Osteocyte (in vitro differentiated cells): ENCODE measurements around the gene CROCC2. TPM values are rescaled to one million over a fixed set of nuclear protein-coding genes. Genes with fewer than 3 reads are reported as not detected.

Source experiments
- DNase-seq: peaks from one replicate; pipeline ENCODE4 v3.0.0; 2021; ENCODE audit warnings: mixed read lengths; ENCODE audit not compliant: unreplicated experiment; ENCODE audit errors: extremely low spot score
- H3K27ac Mint-ChIP-seq: one replicate; pipeline ENCODE4 v1.8.0; 2021; ENCODE audit warnings: mild to moderate bottlenecking, mixed read lengths; ENCODE audit not compliant: unreplicated experiment
- H3K27me3 Mint-ChIP-seq: one replicate; pipeline ENCODE4 v1.8.0; 2021; ENCODE audit warnings: mixed read lengths; ENCODE audit not compliant: unreplicated experiment
- H3K36me3 Mint-ChIP-seq: one replicate; pipeline ENCODE4 v1.8.0; 2021; ENCODE audit warnings: mixed read lengths; ENCODE audit not compliant: unreplicated experiment
- H3K4me1 Mint-ChIP-seq: one replicate; pipeline ENCODE4 v1.8.0; 2021; ENCODE audit warnings: mixed read lengths; ENCODE audit not compliant: unreplicated experiment
- H3K4me3 Mint-ChIP-seq: one replicate; pipeline ENCODE4 v1.8.0; 2021; ENCODE audit warnings: mild to moderate bottlenecking, moderate library complexity, mixed read lengths; ENCODE audit not compliant: unreplicated experiment
- H3K9me3 Mint-ChIP-seq: one replicate; pipeline ENCODE4 v1.8.0; 2021; ENCODE audit warnings: mixed read lengths; ENCODE audit not compliant: unreplicated experiment
- CTCF ChIP-seq: fragments of 200-600 bp; sonication (generic); IDR thresholded peaks from 2 replicates; pipeline ENCODE4 v1.5.0; 2021; ENCODE audit warnings: antibody characterized with exemption, mild to moderate bottlenecking, moderate library complexity
- total RNA-seq: library from RNA; stranded (reverse); gene quantifications from 2 replicates; pipeline ENCODE4 v1.2.1, GENCODE V29; 2021

The CROCC2 gene
- total RNA-seq, 1 donor from 2014 or later: not detected

GRCh38 chr2:240986787-240987411 lies 80.8 kb downstream of the CROCC2 start:
- Mint-ChIP-seq H3K4me1 (peaks cover 24% of the 10 kb centered on the region), H3K9me3 (no peaks in the 10 kb centered on the region), H3K27ac (no peak overlapping the region), H3K36me3 (no peaks in the 10 kb centered on the region), H3K4me3 (no peak overlapping the region), H3K27me3 (peaks cover 20% of the 10 kb centered on the region)
- TF ChIP-seq CTCF: no peak
- no peak for DNase-seq

GRCh38 chr2:240987588-240987987 lies 81.5 kb downstream of the CROCC2 start:
- no peaks in the 10 kb centered on the region for H3K36me3 Mint-ChIP-seq
- H3K9me3 Mint-ChIP-seq: no peaks in the 10 kb centered on the region
- H3K4me3 Mint-ChIP-seq: no peak overlapping the region
- no peak for TF ChIP-seq CTCF
- peaks cover 28% of the 10 kb centered on the region for H3K4me1 Mint-ChIP-seq
- H3K27me3 Mint-ChIP-seq: peaks cover 16% of the 10 kb centered on the region
- no peak overlapping the region for H3K27ac Mint-ChIP-seq
- DNase-seq: no peak

- no peak overlapping the region for H3K27ac Mint-ChIP-seq
Measured at GRCh38 chr2:240988146-240988545, 82.0 kb downstream of the CROCC2 start.

GRCh38 chr2:240988571-240989271 lies 82.6 kb downstream of the CROCC2 start:
- H3K9me3 Mint-ChIP-seq: no peaks in the 10 kb centered on the region
- DNase-seq: no peak
- no peak for TF ChIP-seq CTCF
- H3K4me3 Mint-ChIP-seq: no peak overlapping the region
- no peak overlapping the region for H3K27ac Mint-ChIP-seq
- peaks cover 28% of the 10 kb centered on the region for H3K4me1 Mint-ChIP-seq
- H3K36me3 Mint-ChIP-seq: no peaks in the 10 kb centered on the region
- peaks cover 9% of the 10 kb centered on the region for H3K27me3 Mint-ChIP-seq

More at GRCh38 chr2:240988146-240988545, 82.0 kb downstream of the CROCC2 start:
- no peaks in the 10 kb centered on the region for H3K9me3 Mint-ChIP-seq
- DNase-seq: no peak
- no peak overlapping the region for H3K4me3 Mint-ChIP-seq
- peaks cover 28% of the 10 kb centered on the region for H3K4me1 Mint-ChIP-seq
- TF ChIP-seq CTCF: no peak
- no peaks in the 10 kb centered on the region for H3K36me3 Mint-ChIP-seq
- peaks cover 10% of the 10 kb centered on the region for H3K27me3 Mint-ChIP-seq

GRCh38 chr2:240989451-240990265 lies 83.5 kb downstream of the CROCC2 start:
- Mint-ChIP-seq H3K27me3 (peaks cover 3% of the 10 kb centered on the region), H3K4me1 (peaks cover 28% of the 10 kb centered on the region), H3K27ac (no peak overlapping the region), H3K9me3 (no peaks in the 10 kb centered on the region), H3K4me3 (no peak overlapping the region), H3K36me3 (no peaks in the 10 kb centered on the region)
- TF ChIP-seq CTCF: peak; percentile 55
- DNase-seq: no peak
